Lung (tissue), 12 donors: ENCODE results near the gene SLC16A4. TPM values are rescaled to one million over a fixed set of nuclear protein-coding genes. Genes with fewer than 3 reads are reported as not detected.

ENCODE experiments used
- ATAC-seq: fragments of 200-7000 bp; cut with Tn5 transposase; one replicate; pipeline ENCODE4 v1.9.1; 2020; ENCODE audit warnings: moderate number of reproducible peaks; ENCODE audit not compliant: insufficient read depth, low FRiP score
- DNase-seq, 3 donors: peaks; one replicate each; pipeline ENCODE4 v3.0.0-alpha.2; 2013 to 2017
- H3K27ac ChIP-seq, 2 donors: one replicate each; pipeline ENCODE4 v1.5.1; 2013; ENCODE audit warnings: mild to moderate bottlenecking in 2 of 2, moderate library complexity in 2 of 2, control low read depth in 1 of 2, inconsistent platforms in 1 of 2, low read depth in 1 of 2, low read length in 1 of 2
- H3K27me3 ChIP-seq, 3 donors: one replicate each; pipeline ENCODE4 v1.5.1; 2013; ENCODE audit warnings: low read length in 2 of 3; ENCODE audit not compliant: control insufficient read depth in 3 of 3, insufficient read depth in 3 of 3
- H3K36me3 ChIP-seq, 4 donors: one replicate each; pipeline ENCODE4 v1.5.1; 2013; ENCODE audit warnings: low read length in 4 of 4, mild to moderate bottlenecking in 1 of 4, moderate library complexity in 1 of 4; ENCODE audit not compliant: control insufficient read depth in 4 of 4, insufficient read depth in 4 of 4
- H3K4me1 ChIP-seq, 5 donors: one replicate each; pipeline ENCODE4 v1.5.1; 2013; ENCODE audit warnings: low read length in 5 of 5, mild to moderate bottlenecking in 2 of 5, moderate library complexity in 1 of 5; ENCODE audit not compliant: control insufficient read depth in 5 of 5, insufficient read depth in 5 of 5
- H3K4me3 ChIP-seq: one replicate; pipeline ENCODE4 v1.5.1; 2013; ENCODE audit warnings: mild to moderate bottlenecking, control low read depth, moderate library complexity
- H3K9ac ChIP-seq, 2 donors: one replicate each; pipeline ENCODE4 v1.5.1; 2013; ENCODE audit warnings: low read length in 2 of 2, control low read depth in 1 of 2; ENCODE audit not compliant: insufficient read depth in 1 of 2
- H3K9me3 ChIP-seq, 4 donors: one replicate each; pipeline ENCODE4 v1.5.1; 2013; ENCODE audit warnings: low read length in 3 of 4, mild to moderate bottlenecking in 1 of 4, moderate library complexity in 1 of 4; ENCODE audit not compliant: control insufficient read depth in 4 of 4, insufficient read depth in 3 of 4
- CTCF ChIP-seq: IDR thresholded peaks from 2 replicates; pipeline ENCODE4 v1.5.1; 2012; ENCODE audit warnings: mild to moderate bottlenecking; ENCODE audit errors: control extremely low read depth, extremely low read depth
- WGBS, 2 donors: extraction: QIAGEN DNeasy Blood & Tissue Kit; methylation state at CpG; one replicate each; pipeline ENCODE4 v1.1.7; 2013; 5-methylcytosine and 5-hydroxymethylcytosine counted together
- polyA plus RNA-seq, 2 donors: library from polyadenylated mRNA; stranded (reverse); fragments of 200-250 nt; gene quantifications; one replicate each; pipeline ENCODE4 v1.2.1, GENCODE V29; 2013
- total RNA-seq, 2 donors: library from RNA; depleted of rRNA in 1 of 2; stranded (reverse); fragments of >200 nt in 1 of 2; gene quantifications; one replicate each; pipeline ENCODE4 v1.2.1, GENCODE V29; 2014 to 2021
- donor health status: control.
- donor health status: control.
- donor health status: Bipolar disorder and iron deficiency.
- donor health status: healthy.
- donor health status: DM: yes; HTN: yes; CAD: no.

The SLC16A4 gene
- total and polyA plus RNA-seq, 4 donors, result 4.6 to 12.0 (median 7.7) TPM

- no peaks in the 10 kb centered on the region for H3K27me3 ChIP-seq
- no peaks in the 10 kb centered on the region for H3K9me3 ChIP-seq
- WGBS, 2 donors, result 81 to 87% methylated on average over 7 of the region's 7 CpGs
- H3K4me3 ChIP-seq, result no peak overlapping the region
- H3K27ac ChIP-seq, result no peak overlapping the region
- H3K9ac ChIP-seq, result no peak overlapping the region
- H3K36me3 ChIP-seq, result no peaks in the 10 kb centered on the region
- ATAC-seq (no peak), DNase-seq (no peak)
- peaks cover 0 to 28% (median 5%) of the 10 kb centered on the region in 5 donors for H3K4me1 ChIP-seq
- TF ChIP-seq CTCF, result no peak
Observed at GRCh38 chr1:110411173-110411735, 20.4 kb upstream of the SLC16A4 start.

GRCh38 chr1:110409316-110409715 is 18.5 kb upstream of the SLC16A4 start:
- H3K4me3 ChIP-seq, result no peak overlapping the region
- DNase-seq, result no peak
- no peak for ATAC-seq
- H3K4me1 ChIP-seq, result peaks cover 0 to 18% (median 1%) of the 10 kb centered on the region in 5 donors
- no peak for TF ChIP-seq CTCF
- no peak overlapping the region for H3K9ac ChIP-seq
- no peaks in the 10 kb centered on the region for H3K9me3 ChIP-seq
- peaks cover 0 to 9% (median 3%) of the 10 kb centered on the region in 4 donors for H3K36me3 ChIP-seq
- H3K27me3 ChIP-seq, result no peaks in the 10 kb centered on the region
- no peak overlapping the region for H3K27ac ChIP-seq
- 95 to 97% methylated on average over 6 of the region's 6 CpGs for WGBS, 2 donors

GRCh38 chr1:110408488-110408887 is 17.7 kb upstream of the SLC16A4 start:
- no peak for TF ChIP-seq CTCF
- WGBS, 2 donors, result 92 to 93% methylated on average over 8 of the region's 8 CpGs
- H3K9ac ChIP-seq, result peak overlapping the region in 1 of 2 donors; percentile 83
- H3K4me1 ChIP-seq, result peaks cover 0 to 10% (median 0%) of the 10 kb centered on the region in 5 donors
- H3K27ac ChIP-seq, result no peak overlapping the region
- DNase-seq (no peak), ATAC-seq (no peak)
- H3K4me3 ChIP-seq, result no peak overlapping the region
- no peaks in the 10 kb centered on the region for H3K27me3 ChIP-seq
- H3K36me3 ChIP-seq, result peaks cover 3 to 15% (median 9%) of the 10 kb centered on the region in 4 donors
- no peaks in the 10 kb centered on the region for H3K9me3 ChIP-seq
